B cell (primary cell): ENCODE measurements around the gene TOMM7. TPM values are rescaled to one million over a fixed set of nuclear protein-coding genes. Genes with fewer than 3 reads are reported as not detected.

Experiments
- ATAC-seq: fragments of 200-7000 bp; cut with Tn5 transposase; one replicate; pipeline ENCODE4 v1.10.0; 2021; ENCODE audit warnings: low read depth, mild to moderate bottlenecking, moderate number of reproducible peaks, moderate library complexity
- CTCF ChIA-PET: fragments of 350-600 bp; sonication (Branson Sonifier 250); formaldehyde crosslinking; loops from one replicate; lab custom pipeline; 2021; ENCODE audit warnings: antibody characterized with exemption, inconsistent platforms; lab: Charles Lee
- POLR2A ChIA-PET: fragments of 350-600 bp; sonication (Branson Sonifier 250); formaldehyde crosslinking; loops from one replicate; lab custom pipeline; 2021; ENCODE audit warnings: antibody characterized with exemption; lab: Charles Lee
- DNase-seq: peaks from one replicate; pipeline ENCODE4 v3.0.0; 2013
- H2AFZ ChIP-seq: 2 replicates; pipeline ENCODE4 v1.6.1; 2012; ENCODE audit warnings: mild to moderate bottlenecking, low read depth, low read length; ENCODE audit not compliant: insufficient read depth, poor library complexity, severe bottlenecking
- H3K27ac ChIP-seq, 2 donors: 1 replicate in 1 of 2; 2 replicates in 1 of 2; pipeline ENCODE4 v1.5.1; 2012 to 2013; ENCODE audit warnings: low read length in 2 of 2, mild to moderate bottlenecking in 2 of 2, moderate library complexity in 1 of 2
- H3K27me3 ChIP-seq, 4 experiments: fragments of 200-600 bp in 1 of 4; sonication (generic) in 1 of 4; replicated peaks in 1 of 4; 1 replicate in 2 of 4; 2 replicates in 2 of 4; pipeline versions ENCODE4 v1.6.1 to v1.7.0; 2013 to 2016; ENCODE audit warnings: low read length in 3 of 4, mild to moderate bottlenecking in 2 of 4, mixed read lengths in 1 of 4, moderate library complexity in 1 of 4; ENCODE audit not compliant: insufficient read depth in 4 of 4, control insufficient read depth in 3 of 4; ENCODE audit errors: control extremely low read depth in 1 of 4
- H3K36me3 ChIP-seq, 2 experiments: replicated peaks in 1 of 2; 1 replicate in 1 of 2; 2 replicates in 1 of 2; pipeline versions ENCODE4 v1.6.1 to v1.7.1; 2013; ENCODE audit warnings: low read length in 1 of 2; ENCODE audit not compliant: insufficient read depth in 2 of 2, control insufficient read depth in 1 of 2; ENCODE audit errors: control extremely low read depth in 1 of 2, extremely low read depth in 1 of 2
- H3K4me1 ChIP-seq, 2 donors: fragments of 200-600 bp in 1 of 2; sonication (generic) in 1 of 2; 1 replicate in 1 of 2; 2 replicates in 1 of 2; pipeline versions ENCODE4 v1.5.1 to v1.6.1; 2013 to 2017; ENCODE audit warnings: low read length in 2 of 2; ENCODE audit not compliant: control insufficient read depth in 2 of 2, insufficient read depth in 2 of 2
- H3K4me2 ChIP-seq: replicated peaks from 2 replicates; pipeline ENCODE3; 2012; ENCODE audit warnings: mild to moderate bottlenecking, low read depth, low read length; ENCODE audit not compliant: poor library complexity, severe bottlenecking
- H3K4me3 ChIP-seq, 5 experiments: fragments of 200-600 bp in 1 of 5; sonication (generic) in 1 of 5; 1 replicate in 3 of 5; 2 replicates in 2 of 5; pipeline versions ENCODE4 v1.5.1 to v1.7.0; 2011 to 2016; ENCODE audit warnings: low read length in 4 of 5, mild to moderate bottlenecking in 4 of 5, low read depth in 2 of 5, control low read depth in 1 of 5, moderate library complexity in 1 of 5; ENCODE audit not compliant: insufficient read depth in 1 of 5; ENCODE audit errors: control extremely low read depth in 1 of 5, extremely low read depth in 1 of 5
- H3K79me2 ChIP-seq: fragments of 200-600 bp; sonication (generic); one replicate; pipeline ENCODE4 v1.6.0; 2016; ENCODE audit warnings: low read length; ENCODE audit not compliant: control insufficient read depth, insufficient read depth
- H3K9ac ChIP-seq: fragments of 200-600 bp; sonication (generic); 2 replicates; pipeline ENCODE4 v1.6.1; 2017; ENCODE audit warnings: mild to moderate bottlenecking, low read length, moderate library complexity
- H3K9me3 ChIP-seq, 3 donors: one replicate each; pipeline versions ENCODE4 v1.6.1 to v1.7.1; 2013; ENCODE audit warnings: low read length in 2 of 3; ENCODE audit not compliant: control insufficient read depth in 2 of 3, insufficient read depth in 1 of 3; ENCODE audit errors: control extremely low read depth in 1 of 3
- H4K20me1 ChIP-seq: 2 replicates; pipeline ENCODE4 v1.6.0; 2012; ENCODE audit warnings: mild to moderate bottlenecking, low read length; ENCODE audit not compliant: insufficient read depth, control insufficient read depth, poor library complexity, severe bottlenecking
- H3K27ac Mint-ChIP-seq: one replicate; pipeline ENCODE4 v1.8.0; 2021; ENCODE audit warnings: mixed read lengths
- H3K27me3 Mint-ChIP-seq: one replicate; pipeline ENCODE4 v1.8.0; 2021; ENCODE audit warnings: mixed read lengths
- H3K4me1 Mint-ChIP-seq: one replicate; pipeline ENCODE4 v1.8.0; 2021; ENCODE audit warnings: mixed read lengths
- H3K4me3 Mint-ChIP-seq: one replicate; pipeline ENCODE4 v1.8.0; 2021; ENCODE audit warnings: mixed read lengths
- H3K9me3 Mint-ChIP-seq: one replicate; pipeline ENCODE4 v1.8.0; 2022; ENCODE audit warnings: mixed read lengths; ENCODE audit not compliant: insufficient read depth
- EZH2 ChIP-seq: IDR thresholded peaks from 2 replicates; pipeline ENCODE4 v1.6.1; 2012; ENCODE audit warnings: borderline replicate concordance, low read depth, mild to moderate bottlenecking, moderate library complexity, low read length; ENCODE audit not compliant: insufficient read depth, poor library complexity, severe bottlenecking
- WGBS: methylation state at CpG from one replicate; pipeline ENCODE4 v1.1.5; 2013; ENCODE audit warnings: missing lambda C conversion rate; ENCODE audit not compliant: insufficient coverage; 5-methylcytosine and 5-hydroxymethylcytosine counted together
- intact Hi-C: fragments of 100-400 bp; cut with micrococcal nuclease; formaldehyde crosslinking; loops from one replicate; pipeline ENCODE4 v1.10.0; 2022
- polyA plus RNA-seq: library from polyadenylated mRNA; depleted of rRNA; stranded (reverse); fragments of >200 nt; gene quantifications from 2 replicates; pipeline ENCODE4 v1.2.3, GENCODE V29; 2012
- total RNA-seq, 2 donors: library from RNA; stranded (reverse); fragments of 120-200 nt in 1 of 2; gene quantifications; 1 replicate in 1 of 2; 2 replicates in 1 of 2; pipeline versions ENCODE4 v1.2.3 to v1.2.4, GENCODE V29; 2013 to 2022
- TF ChIP-seq, protein P1 (sequence below): fragments of 200-600 bp; IDR thresholded peaks from one replicate; pipeline ENCODE4 v1.8.0; 2022; ENCODE audit warnings: antibody characterized with exemption, mild to moderate bottlenecking

Gene TOMM7
- total and polyA plus RNA-seq, 2 donors (not counting 1 experiment from before 2014, with no cell fraction given): 276 to 437 TPM

DNA sequence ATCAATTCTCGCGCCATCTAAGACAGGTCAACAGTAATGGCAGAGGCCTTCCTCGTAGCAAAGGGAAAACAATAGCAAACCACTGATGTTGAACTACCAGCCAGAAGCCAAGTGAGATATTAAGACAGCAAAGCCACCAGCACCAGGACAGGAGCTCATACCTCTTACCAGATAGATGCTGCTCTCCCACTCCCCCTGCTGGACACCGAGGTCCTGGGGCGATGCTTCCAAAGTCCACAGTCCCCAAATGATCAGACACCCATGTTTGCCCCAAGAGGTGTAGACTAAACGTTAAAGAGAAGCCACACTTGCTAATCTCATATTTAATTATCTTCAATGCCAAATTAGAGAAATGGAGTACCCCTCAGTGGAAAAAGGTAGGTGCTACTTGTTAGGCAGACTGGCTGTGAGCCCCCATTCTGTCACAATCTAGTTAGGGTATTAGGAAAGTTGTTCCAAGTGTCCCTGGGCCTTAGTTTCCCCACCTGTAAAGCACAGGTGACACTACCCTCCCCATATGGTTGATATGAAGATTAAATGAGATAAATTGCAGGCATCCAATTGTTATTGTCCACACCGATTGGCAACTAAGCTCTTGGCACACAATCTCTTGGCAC lies 39.9 kb downstream of the TOMM7 start:
- no peak for TF ChIP-seq EZH2
- TF ChIP-seq, protein P1, sequence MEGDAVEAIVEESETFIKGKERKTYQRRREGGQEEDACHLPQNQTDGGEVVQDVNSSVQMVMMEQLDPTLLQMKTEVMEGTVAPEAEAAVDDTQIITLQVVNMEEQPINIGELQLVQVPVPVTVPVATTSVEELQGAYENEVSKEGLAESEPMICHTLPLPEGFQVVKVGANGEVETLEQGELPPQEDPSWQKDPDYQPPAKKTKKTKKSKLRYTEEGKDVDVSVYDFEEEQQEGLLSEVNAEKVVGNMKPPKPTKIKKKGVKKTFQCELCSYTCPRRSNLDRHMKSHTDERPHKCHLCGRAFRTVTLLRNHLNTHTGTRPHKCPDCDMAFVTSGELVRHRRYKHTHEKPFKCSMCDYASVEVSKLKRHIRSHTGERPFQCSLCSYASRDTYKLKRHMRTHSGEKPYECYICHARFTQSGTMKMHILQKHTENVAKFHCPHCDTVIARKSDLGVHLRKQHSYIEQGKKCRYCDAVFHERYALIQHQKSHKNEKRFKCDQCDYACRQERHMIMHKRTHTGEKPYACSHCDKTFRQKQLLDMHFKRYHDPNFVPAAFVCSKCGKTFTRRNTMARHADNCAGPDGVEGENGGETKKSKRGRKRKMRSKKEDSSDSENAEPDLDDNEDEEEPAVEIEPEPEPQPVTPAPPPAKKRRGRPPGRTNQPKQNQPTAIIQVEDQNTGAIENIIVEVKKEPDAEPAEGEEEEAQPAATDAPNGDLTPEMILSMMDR: peak; percentile 87

DNA sequence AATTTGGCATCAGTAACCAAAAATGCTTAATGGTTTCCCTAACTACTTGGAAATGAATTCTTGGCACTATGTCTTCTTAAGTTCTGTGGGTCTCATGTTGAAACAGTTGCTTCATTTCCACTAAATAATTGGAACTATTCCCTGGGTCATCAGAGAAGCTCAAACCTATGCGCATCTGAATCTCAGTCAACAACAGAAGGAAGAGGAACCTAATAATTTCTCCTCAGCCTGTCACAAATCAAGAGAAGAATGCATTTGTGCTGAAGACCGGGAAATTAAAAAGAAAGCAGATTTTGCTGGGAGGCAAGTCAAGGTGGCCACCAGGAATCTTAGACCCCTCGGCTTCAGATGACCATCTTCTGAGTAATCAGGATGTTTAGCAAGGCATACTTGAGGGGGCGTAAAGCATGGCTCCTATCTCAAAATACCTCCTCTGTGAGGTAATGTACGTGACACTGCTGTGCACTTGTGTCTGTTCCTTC lies 41.4 kb downstream of the TOMM7 start:
- intact Hi-C loops: no loop called here
- H3K4me2 ChIP-seq: no peak overlapping the region

More for the DNA sequence above, 39.9 kb downstream of the TOMM7 start:
- Mint-ChIP-seq H3K27ac (no peak overlapping the region), H3K9me3 (no peaks in the 10 kb centered on the region), H3K27me3 (no peaks in the 10 kb centered on the region), H3K4me3 (no peak overlapping the region), H3K4me1 (peaks cover 3% of the 10 kb centered on the region)
- Histone ChIP-seq H4K20me1 (no peaks in the 10 kb centered on the region), H3K9ac (no peak overlapping the region), H3K36me3 (no peaks in the 10 kb centered on the region), H3K27me3 (no peaks in the 10 kb centered on the region), H3K27ac (no peak overlapping the region), H2AFZ (no peak overlapping the region), H3K4me3 (no peak overlapping the region), H3K4me2 (no peak overlapping the region), H3K9me3 (no peaks in the 10 kb centered on the region), H3K79me2 (no peaks in the 10 kb centered on the region), H3K4me1 (no peaks in the 10 kb centered on the region)
- ChIA-PET CTCF (interaction anchor here (0.5 to 6.6 kb wide), 29 partner anchors 8 to 274 kb away, joined by 3 to 268 read pairs (median 5); partner anchors contain the start of gene IL6), POLR2A (interaction anchor here (1.0 kb wide), 1 partner anchor 213 kb away, joined by 5 read pairs; no protein-coding TSS in a partner anchor)
- peak; percentile 84 for DNase-seq
- ATAC-seq: peak; percentile 96
- 47% methylated on average over 5 of the region's 7 CpGs for WGBS
- intact Hi-C loops: loop anchor here (1.0 to 2.0 kb wide), 3 partner anchors 56 to 273 kb away; partner anchors contain the start of gene IL6

More for the DNA sequence above, 41.4 kb downstream of the TOMM7 start:
- Histone ChIP-seq H3K9ac (no peak overlapping the region), H4K20me1 (no peaks in the 10 kb centered on the region), H3K9me3 (no peaks in the 10 kb centered on the region), H3K4me1 (no peaks in the 10 kb centered on the region), H3K4me3 (no peak overlapping the region), H3K27me3 (no peaks in the 10 kb centered on the region), H3K79me2 (no peaks in the 10 kb centered on the region), H2AFZ (no peak overlapping the region), H3K36me3 (no peaks in the 10 kb centered on the region), H3K27ac (no peak overlapping the region)
- H3K9me3 Mint-ChIP-seq: no peaks in the 10 kb centered on the region
- ATAC-seq (no peak), DNase-seq (no peak)
- H3K4me1 Mint-ChIP-seq: peaks cover 3% of the 10 kb centered on the region
- no peaks in the 10 kb centered on the region for H3K27me3 Mint-ChIP-seq
- POLR2A ChIA-PET: no interaction called here
- H3K4me3 Mint-ChIP-seq: no peak overlapping the region
- 95% methylated on average over 5 of the region's 5 CpGs for WGBS
- CTCF ChIA-PET: interaction anchor here (1.0 to 6.6 kb wide), 8 partner anchors 8 to 275 kb away, joined by 4 to 268 read pairs (median 6); partner anchors contain the start of gene IL6
- TF ChIP-seq, protein P1: no peak
- TF ChIP-seq EZH2: no peak
- H3K27ac Mint-ChIP-seq: no peak overlapping the region
